A549 (cell line): ENCODE measurements around the gene CYP4X1. TPM values are rescaled to one million over a fixed set of nuclear protein-coding genes. Genes with fewer than 3 reads are reported as not detected.

Experiments used
- ATAC-seq, 2 experiments: fragments of 200-7000 bp in 1 of 2; fragments of >200 bp in 1 of 2; cut with Nextera tagmentation in 1 of 2; cut with Tn5 transposase in 1 of 2; 3 replicates each; pipeline versions ENCODE4 v1.8.0 to v1.9.1; 2018 to 2020; ENCODE audit warnings: mild to moderate bottlenecking in 1 of 2, moderate library complexity in 1 of 2
- CTCF ChIA-PET: fragments of 300-600 bp; sonication (Branson Sonifier 250); formaldehyde crosslinking; extraction: SDS; loops from one replicate; lab custom pipeline; 2021; ENCODE audit warnings: antibody characterized with exemption, inconsistent platforms; lab: Yijun Ruan, JAX
- POLR2A ChIA-PET: fragments of 350-600 bp; formaldehyde crosslinking; extraction: SDS; loops from one replicate; lab custom pipeline; 2021; ENCODE audit warnings: antibody characterized with exemption, inconsistent platforms; lab: Yijun Ruan, JAX
- DNase-seq, 2 experiments: peaks; one replicate each; pipeline versions ENCODE4 v3.0.0 to v3.0.0-alpha.2; 2011 to 2016; ENCODE audit warnings: low read depth in 1 of 2, low spot score in 1 of 2
- FAIRE-seq: peaks from 2 replicates; lab custom pipeline; 2011; peaks lifted over from hg19 to GRCh38; lab: Jason Lieb, UNC
- H3K27ac ChIP-seq, 2 experiments: fragments of >200 bp; sonication (Bioruptor Twin); formaldehyde crosslinking; 3 replicates each; pipeline ENCODE4 v1.5.1; 2016 to 2017
- H3K4me1 ChIP-seq: fragments of >200 bp; sonication (Bioruptor Twin); formaldehyde crosslinking; 3 replicates; pipeline ENCODE4 v1.6.1; 2016
- H3K4me2 ChIP-seq: fragments of >200 bp; sonication (Bioruptor Twin); formaldehyde crosslinking; 3 replicates; pipeline ENCODE4 v1.6.1; 2016
- H3K4me3 ChIP-seq: fragments of >200 bp; sonication (Bioruptor Twin); formaldehyde crosslinking; 3 replicates; pipeline ENCODE4 v1.5.1; 2016
- H3K9me3 ChIP-seq: fragments of >200 bp; sonication (Bioruptor Twin); formaldehyde crosslinking; 3 replicates; pipeline ENCODE4 v1.6.1; 2016
- CBX2 ChIP-seq: fragments of 200-600 bp; sonication (generic); IDR thresholded peaks from 2 replicates; pipeline ENCODE4 v1.6.1; 2016; ENCODE audit warnings: low read depth, mild to moderate bottlenecking, borderline replicate concordance
- CBX8 ChIP-seq: fragments of 200-600 bp; sonication (generic); IDR thresholded peaks from 2 replicates; pipeline ENCODE4 v1.6.1; 2016
- CEBPB ChIP-seq, 2 experiments: fragments of >200 bp in 1 of 2; sonication (Bioruptor Twin) in 1 of 2; formaldehyde crosslinking in 1 of 2; IDR thresholded peaks; 2 replicates each; pipeline ENCODE4 v1.6.1; 2012 to 2016
- CHD2 ChIP-seq: fragments of 150-350 bp; IDR thresholded peaks from 2 replicates; pipeline ENCODE4 v1.6.1; 2014; ENCODE audit warnings: low read length; ENCODE audit not compliant: partially characterized antibody
- EHF ChIP-seq: fragments of 250-450 bp; sonication (Bioruptor Pico); IDR thresholded peaks from 2 replicates; pipeline ENCODE4 v1.5.0; 2020; ENCODE audit warnings: mild to moderate bottlenecking
- ESRRA ChIP-seq: fragments of 150-350 bp; IDR thresholded peaks from 2 replicates; pipeline ENCODE4 v1.6.1; 2014; ENCODE audit warnings: mild to moderate bottlenecking, low read length, borderline replicate concordance
- FOSB ChIP-seq: fragments of 250-450 bp; sonication (Bioruptor Pico); IDR thresholded peaks from 2 replicates; pipeline ENCODE4 v1.5.0; 2020; ENCODE audit warnings: mild to moderate bottlenecking, moderate library complexity
- HEYL ChIP-seq: fragments of 250-450 bp; sonication (Bioruptor Pico); IDR thresholded peaks from 2 replicates; pipeline ENCODE4 v1.8.0; 2021; ENCODE audit warnings: mild to moderate bottlenecking, moderate library complexity
- HOXA7 ChIP-seq: fragments of 250-450 bp; sonication (Bioruptor Pico); IDR thresholded peaks from 2 replicates; pipeline ENCODE4 v1.5.0; 2020; ENCODE audit warnings: mild to moderate bottlenecking, moderate library complexity
- HOXB5 ChIP-seq: fragments of 250-450 bp; sonication (Bioruptor Pico); IDR thresholded peaks from 2 replicates; pipeline ENCODE4 v1.5.0; 2020; ENCODE audit warnings: mild to moderate bottlenecking, moderate library complexity
- JUNB ChIP-seq: fragments of >200 bp; sonication (Bioruptor Twin); formaldehyde crosslinking; IDR thresholded peaks from 2 replicates; pipeline ENCODE4 v1.6.1; 2016
- MAFK ChIP-seq: fragments of 450-650 bp; IDR thresholded peaks from 2 replicates; pipeline ENCODE4 v1.6.1; 2014; ENCODE audit not compliant: partially characterized antibody
- MAZ ChIP-seq: fragments of 150-350 bp; IDR thresholded peaks from 2 replicates; pipeline ENCODE4 v1.6.1; 2014; ENCODE audit warnings: antibody characterized with exemption, low read depth, low read length, borderline replicate concordance
- RAD21 ChIP-seq, 2 experiments: fragments of >200 bp in 1 of 2; sonication (Bioruptor Twin) in 1 of 2; formaldehyde crosslinking in 1 of 2; IDR thresholded peaks in 1 of 2; conservative IDR thresholded peaks in 1 of 2; 2 replicates in 1 of 2; 3 replicates in 1 of 2; pipeline ENCODE4 v1.6.1; 2012 to 2018; ENCODE audit warnings: inconsistent platforms in 1 of 2
- RARB ChIP-seq: fragments of 250-450 bp; sonication (Bioruptor Pico); IDR thresholded peaks from 2 replicates; pipeline ENCODE4 v1.8.0; 2021; ENCODE audit warnings: mild to moderate bottlenecking, moderate library complexity
- RCOR1 ChIP-seq: fragments of 150-350 bp; IDR thresholded peaks from 2 replicates; pipeline ENCODE4 v1.6.1; 2014; ENCODE audit warnings: antibody characterized with exemption, low read length, low read depth
- RFX5 ChIP-seq: fragments of 450-650 bp; IDR thresholded peaks from 2 replicates; pipeline ENCODE4 v1.7.1; 2014; ENCODE audit warnings: antibody characterized with exemption, mild to moderate bottlenecking, moderate library complexity
- SMC3 ChIP-seq: fragments of >200 bp; sonication (Bioruptor Twin); formaldehyde crosslinking; IDR thresholded peaks from 3 replicates; pipeline ENCODE4 v1.6.1; 2018; ENCODE audit warnings: inconsistent platforms
- USF2 ChIP-seq: fragments of 450-650 bp; IDR thresholded peaks from 2 replicates; pipeline ENCODE4 v1.6.1; 2014; ENCODE audit warnings: antibody characterized with exemption
- ZSCAN20 ChIP-seq: fragments of 250-450 bp; sonication (Bioruptor Pico); IDR thresholded peaks from 2 replicates; pipeline ENCODE4 v1.8.0; 2022; ENCODE audit warnings: mild to moderate bottlenecking, moderate library complexity
- WGBS: methylation state at CpG from one replicate; pipeline ENCODE4 v1.1.6; 2017; ENCODE audit errors: missing lambda C conversion rate; 5-methylcytosine and 5-hydroxymethylcytosine counted together
- polyA plus RNA-seq, 4 experiments: library from polyadenylated mRNA; depleted of rRNA in 3 of 4; stranded (reverse); fragments of >200 nt; fragmentation: RNase III in 1 of 4; extraction: RNeasy Plus Mini Kit Qiagen cat#74134 plus additional on column Dnase treatment in 1 of 4; gene quantifications; 2 replicates in 3 of 4; 3 replicates in 1 of 4; pipeline ENCODE4 v1.2.3, GENCODE V29; 2011 to 2017
- TF ChIP-seq, protein P1 (sequence below): IDR thresholded peaks from 2 replicates; pipeline ENCODE4 v1.6.1; 2012
- TF ChIP-seq, protein P2 (sequence below): fragments of >200 bp; sonication (Bioruptor Twin); formaldehyde crosslinking; IDR thresholded peaks from 3 replicates; pipeline ENCODE4 v1.5.1; 2016
- TF ChIP-seq, protein P3 (sequence below): fragments of >200 bp; sonication (Bioruptor Twin); formaldehyde crosslinking; IDR thresholded peaks from 3 replicates; pipeline ENCODE4 v1.6.1; 2016
- TF ChIP-seq, protein P4 (sequence below): IDR thresholded peaks from 2 replicates; pipeline ENCODE4 v1.6.1; 2012

The CYP4X1 gene
- polyA plus RNA-seq, 2 of the 4 experiments (the other 2 are of a cell fraction): not detected

- Histone ChIP-seq H3K4me2 (no peak overlapping the region), H3K4me1 (no peaks in the 10 kb centered on the region), H3K27ac (no peak overlapping the region), H3K4me3 (no peak overlapping the region), H3K9me3 (no peaks in the 10 kb centered on the region)
- ChIA-PET CTCF (interaction anchor here (0.8 to 1.1 kb wide), 3 partner anchors 29 to 244 kb away, joined by 3 to 6 read pairs (median 3); no protein-coding TSS in a partner anchor), POLR2A (no interaction called here)
- peak in 1 of 2 experiments; percentile 12 for DNase-seq
- 30% methylated on average over 13 of the region's 13 CpGs for WGBS
- peak in 1 of 2 experiments; percentile 56; a peak in 2 of 6 replicates for ATAC-seq
- TF ChIP-seq RFX5 (no peak), HEYL (CRISPR knock-in tag) (no peak), FOSB (CRISPR knock-in tag) (no peak), EHF (CRISPR knock-in tag) (no peak), USF2 (no peak), ZSCAN20 (no peak), CHD2 (no peak), MAZ (no peak), RAD21 (conservative IDR thresholded peaks at IDR 0.05 in 1 of 2, IDR thresholded peaks at IDR 0.05 in 1 of 2) (peak; percentile 46 to 47; a peak in 4 of 5 replicates), SMC3 (peak; percentile 18; the same call in 1 of the 3 replicates), JUNB (no peak), CBX8 (no peak), RARB (CRISPR knock-in tag) (no peak), CBX2 (no peak), HOXA7 (no peak), RCOR1 (no peak), CEBPB (IDR thresholded peaks at IDR 0.05) (no peak), ESRRA (no peak), MAFK (no peak), HOXB5 (CRISPR knock-in tag) (no peak)
- TF ChIP-seq, protein P1, sequence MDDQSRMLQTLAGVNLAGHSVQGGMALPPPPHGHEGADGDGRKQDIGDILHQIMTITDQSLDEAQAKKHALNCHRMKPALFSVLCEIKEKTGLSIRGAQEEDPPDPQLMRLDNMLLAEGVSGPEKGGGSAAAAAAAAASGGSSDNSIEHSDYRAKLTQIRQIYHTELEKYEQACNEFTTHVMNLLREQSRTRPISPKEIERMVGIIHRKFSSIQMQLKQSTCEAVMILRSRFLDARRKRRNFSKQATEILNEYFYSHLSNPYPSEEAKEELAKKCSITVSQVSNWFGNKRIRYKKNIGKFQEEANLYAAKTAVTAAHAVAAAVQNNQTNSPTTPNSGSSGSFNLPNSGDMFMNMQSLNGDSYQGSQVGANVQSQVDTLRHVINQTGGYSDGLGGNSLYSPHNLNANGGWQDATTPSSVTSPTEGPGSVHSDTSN: no peak
- TF ChIP-seq, protein P2, sequence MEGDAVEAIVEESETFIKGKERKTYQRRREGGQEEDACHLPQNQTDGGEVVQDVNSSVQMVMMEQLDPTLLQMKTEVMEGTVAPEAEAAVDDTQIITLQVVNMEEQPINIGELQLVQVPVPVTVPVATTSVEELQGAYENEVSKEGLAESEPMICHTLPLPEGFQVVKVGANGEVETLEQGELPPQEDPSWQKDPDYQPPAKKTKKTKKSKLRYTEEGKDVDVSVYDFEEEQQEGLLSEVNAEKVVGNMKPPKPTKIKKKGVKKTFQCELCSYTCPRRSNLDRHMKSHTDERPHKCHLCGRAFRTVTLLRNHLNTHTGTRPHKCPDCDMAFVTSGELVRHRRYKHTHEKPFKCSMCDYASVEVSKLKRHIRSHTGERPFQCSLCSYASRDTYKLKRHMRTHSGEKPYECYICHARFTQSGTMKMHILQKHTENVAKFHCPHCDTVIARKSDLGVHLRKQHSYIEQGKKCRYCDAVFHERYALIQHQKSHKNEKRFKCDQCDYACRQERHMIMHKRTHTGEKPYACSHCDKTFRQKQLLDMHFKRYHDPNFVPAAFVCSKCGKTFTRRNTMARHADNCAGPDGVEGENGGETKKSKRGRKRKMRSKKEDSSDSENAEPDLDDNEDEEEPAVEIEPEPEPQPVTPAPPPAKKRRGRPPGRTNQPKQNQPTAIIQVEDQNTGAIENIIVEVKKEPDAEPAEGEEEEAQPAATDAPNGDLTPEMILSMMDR: peak; percentile 30; the same call in 2 of the 3 replicates
- TF ChIP-seq, protein P3, sequence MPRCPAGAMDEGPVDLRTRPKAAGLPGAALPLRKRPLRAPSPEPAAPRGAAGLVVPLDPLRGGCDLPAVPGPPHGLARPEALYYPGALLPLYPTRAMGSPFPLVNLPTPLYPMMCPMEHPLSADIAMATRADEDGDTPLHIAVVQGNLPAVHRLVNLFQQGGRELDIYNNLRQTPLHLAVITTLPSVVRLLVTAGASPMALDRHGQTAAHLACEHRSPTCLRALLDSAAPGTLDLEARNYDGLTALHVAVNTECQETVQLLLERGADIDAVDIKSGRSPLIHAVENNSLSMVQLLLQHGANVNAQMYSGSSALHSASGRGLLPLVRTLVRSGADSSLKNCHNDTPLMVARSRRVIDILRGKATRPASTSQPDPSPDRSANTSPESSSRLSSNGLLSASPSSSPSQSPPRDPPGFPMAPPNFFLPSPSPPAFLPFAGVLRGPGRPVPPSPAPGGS: no peak
- TF ChIP-seq, protein P4, sequence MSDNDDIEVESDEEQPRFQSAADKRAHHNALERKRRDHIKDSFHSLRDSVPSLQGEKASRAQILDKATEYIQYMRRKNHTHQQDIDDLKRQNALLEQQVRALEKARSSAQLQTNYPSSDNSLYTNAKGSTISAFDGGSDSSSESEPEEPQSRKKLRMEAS: no peak
- TF ChIP-seq, all 56 proteins: peak for 3
- no peak for FAIRE-seq
These were observed 32.2 kb upstream of the CYP4X1 start for GRCh38 chr1:46991083-46991923.
